ENCODE measurements around the gene PRLR.

Gene PRLR

GRCh38 chr5:35056686-35057085 is 173.6 kb downstream of the PRLR start:
- peaks cover 0 to 9% (median 5%) of the 10 kb centered on the region in 5 donors for H3K4me1 ChIP-seq (ENCODE audit: control insufficient read depth in 5 of 5, insufficient read depth in 5 of 5, low read length in 5 of 5)
- H3K27me3 ChIP-seq (ENCODE audit: control insufficient read depth in 5 of 5, insufficient read depth in 4 of 5, low read length in 5 of 5) = no peaks in the 10 kb centered on the region
- H3K4me3 ChIP-seq (ENCODE audit: low read depth in 1 of 5, low read length in 5 of 5) = no peak overlapping the region
- H3K9ac ChIP-seq (ENCODE audit: low read length in 5 of 5) = no peak overlapping the region
- no peaks in the 10 kb centered on the region for H3K36me3 ChIP-seq (ENCODE audit: control insufficient read depth in 5 of 5, insufficient read depth in 5 of 5, low read length in 5 of 5)
- no peak overlapping the region for H3K27ac ChIP-seq (ENCODE audit: low read depth, low read length)
- no peaks in the 10 kb centered on the region for H3K9me3 ChIP-seq (ENCODE audit: control insufficient read depth in 5 of 5, low read length in 5 of 5)

- Histone ChIP-seq H3K4me1 (ENCODE audit: control insufficient read depth in 5 of 5, insufficient read depth in 5 of 5, low read length in 5 of 5) (no peaks in the 10 kb centered on the region), H3K9ac (ENCODE audit: low read length in 5 of 5) (no peak overlapping the region), H3K9me3 (ENCODE audit: control insufficient read depth in 5 of 5, low read length in 5 of 5) (no peaks in the 10 kb centered on the region), H3K36me3 (ENCODE audit: control insufficient read depth in 5 of 5, insufficient read depth in 5 of 5, low read length in 5 of 5) (no peaks in the 10 kb centered on the region), H3K4me3 (ENCODE audit: low read depth in 1 of 5, low read length in 5 of 5) (no peak overlapping the region), H3K27me3 (ENCODE audit: control insufficient read depth in 5 of 5, insufficient read depth in 4 of 5, low read length in 5 of 5) (peaks cover 0 to 4% (median 0%) of the 10 kb centered on the region in 5 donors), H3K27ac (ENCODE audit: low read depth, low read length) (no peak overlapping the region)
Observed at GRCh38 chr5:35052838-35053237, 177.4 kb downstream of the PRLR start.

- Histone ChIP-seq H3K9ac (ENCODE audit: low read length in 5 of 5) (no peak overlapping the region), H3K27ac (ENCODE audit: low read depth, low read length) (no peak overlapping the region), H3K4me1 (ENCODE audit: control insufficient read depth in 5 of 5, insufficient read depth in 5 of 5, low read length in 5 of 5) (peaks cover 0 to 2% (median 0%) of the 10 kb centered on the region in 5 donors), H3K4me3 (ENCODE audit: low read depth in 1 of 5, low read length in 5 of 5) (no peak overlapping the region), H3K27me3 (ENCODE audit: control insufficient read depth in 5 of 5, insufficient read depth in 4 of 5, low read length in 5 of 5) (peaks cover 0 to 4% (median 0%) of the 10 kb centered on the region in 5 donors), H3K9me3 (ENCODE audit: control insufficient read depth in 5 of 5, low read length in 5 of 5) (no peaks in the 10 kb centered on the region), H3K36me3 (ENCODE audit: control insufficient read depth in 5 of 5, insufficient read depth in 5 of 5, low read length in 5 of 5) (no peaks in the 10 kb centered on the region)
Observed at GRCh38 chr5:35050541-35051126, 179.7 kb downstream of the PRLR start.

GRCh38 chr5:35048910-35049309 is 181.4 kb downstream of the PRLR start:
- Histone ChIP-seq H3K9me3 (ENCODE audit: control insufficient read depth in 5 of 5, low read length in 5 of 5) (no peaks in the 10 kb centered on the region), H3K4me3 (ENCODE audit: low read depth in 1 of 5, low read length in 5 of 5) (no peak overlapping the region), H3K36me3 (ENCODE audit: control insufficient read depth in 5 of 5, insufficient read depth in 5 of 5, low read length in 5 of 5) (no peaks in the 10 kb centered on the region), H3K27me3 (ENCODE audit: control insufficient read depth in 5 of 5, insufficient read depth in 4 of 5, low read length in 5 of 5) (peaks cover 0 to 4% (median 0%) of the 10 kb centered on the region in 5 donors), H3K9ac (ENCODE audit: low read length in 5 of 5) (no peak overlapping the region), H3K4me1 (ENCODE audit: control insufficient read depth in 5 of 5, insufficient read depth in 5 of 5, low read length in 5 of 5) (peaks cover 0 to 2% (median 0%) of the 10 kb centered on the region in 5 donors), H3K27ac (ENCODE audit: low read depth, low read length) (no peak overlapping the region)

GRCh38 chr5:35047785-35048404 is 182.4 kb downstream of the PRLR start, which contains the start of gene AGXT2:
TSS of gene AGXT2 (minus strand) at chr5:35047949. CDS start at chr5:35047892, 57 bp downstream.
- no peak within 1 kb of the TSS for H3K9ac ChIP-seq (ENCODE audit: low read length in 5 of 5)
- H3K9me3 ChIP-seq (ENCODE audit: control insufficient read depth in 5 of 5, low read length in 5 of 5) = no peaks in the 10 kb centered on the region
- H3K27ac ChIP-seq (ENCODE audit: low read depth, low read length) = no peak within 1 kb of the TSS
- peaks cover 0 to 4% (median 0%) of the 10 kb centered on the region in 5 donors for H3K27me3 ChIP-seq (ENCODE audit: control insufficient read depth in 5 of 5, insufficient read depth in 4 of 5, low read length in 5 of 5)
- H3K36me3 ChIP-seq (ENCODE audit: control insufficient read depth in 5 of 5, insufficient read depth in 5 of 5, low read length in 5 of 5) = no peaks in the 10 kb centered on the region
- peaks cover 0 to 2% (median 0%) of the 10 kb centered on the region in 5 donors for H3K4me1 ChIP-seq (ENCODE audit: control insufficient read depth in 5 of 5, insufficient read depth in 5 of 5, low read length in 5 of 5)
- no peak within 1 kb of the TSS for H3K4me3 ChIP-seq (ENCODE audit: low read depth in 1 of 5, low read length in 5 of 5)

DNA sequence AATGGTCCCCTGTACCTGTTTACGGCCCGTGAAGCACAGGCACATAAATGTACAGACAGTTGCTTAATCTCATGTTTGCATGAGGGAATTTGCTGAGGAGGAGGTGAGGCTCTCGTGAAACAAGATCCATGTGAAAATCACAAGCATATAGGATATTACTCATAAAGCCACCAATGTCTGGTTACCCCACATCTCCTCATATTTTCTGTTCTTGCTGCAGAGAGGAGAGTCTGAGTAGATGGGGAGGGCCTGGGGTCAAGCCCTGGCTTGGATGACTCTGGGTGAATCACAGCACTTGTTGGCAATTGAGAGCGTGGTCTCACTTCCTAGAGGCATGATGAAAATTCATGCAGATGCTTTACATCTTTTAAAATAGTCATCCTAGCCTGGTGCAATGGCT is 183.5 kb downstream of the PRLR start:
- H3K36me3 ChIP-seq (ENCODE audit: control insufficient read depth in 5 of 5, insufficient read depth in 5 of 5, low read length in 5 of 5) = no peaks in the 10 kb centered on the region
- peaks cover 0 to 4% (median 0%) of the 10 kb centered on the region in 5 donors for H3K27me3 ChIP-seq (ENCODE audit: control insufficient read depth in 5 of 5, insufficient read depth in 4 of 5, low read length in 5 of 5)
- H3K27ac ChIP-seq (ENCODE audit: low read depth, low read length) = no peak overlapping the region
- no peak overlapping the region for H3K4me3 ChIP-seq (ENCODE audit: low read depth in 1 of 5, low read length in 5 of 5)
- no peaks in the 10 kb centered on the region for H3K9me3 ChIP-seq (ENCODE audit: control insufficient read depth in 5 of 5, low read length in 5 of 5)
- H3K4me1 ChIP-seq (ENCODE audit: control insufficient read depth in 5 of 5, insufficient read depth in 5 of 5, low read length in 5 of 5) = peaks cover 0 to 2% (median 0%) of the 10 kb centered on the region in 5 donors
- H3K9ac ChIP-seq (ENCODE audit: low read length in 5 of 5) = no peak overlapping the region

GRCh38 chr5:35045280-35045679 is 185.0 kb downstream of the PRLR start:
- peaks cover 0 to 4% (median 0%) of the 10 kb centered on the region in 5 donors for H3K27me3 ChIP-seq (ENCODE audit: control insufficient read depth in 5 of 5, insufficient read depth in 4 of 5, low read length in 5 of 5)
- peaks cover 0 to 2% (median 0%) of the 10 kb centered on the region in 5 donors for H3K4me1 ChIP-seq (ENCODE audit: control insufficient read depth in 5 of 5, insufficient read depth in 5 of 5, low read length in 5 of 5)
- H3K9me3 ChIP-seq (ENCODE audit: control insufficient read depth in 5 of 5, low read length in 5 of 5) = no peaks in the 10 kb centered on the region
- H3K4me3 ChIP-seq (ENCODE audit: low read depth in 1 of 5, low read length in 5 of 5) = no peak overlapping the region
- no peak overlapping the region for H3K27ac ChIP-seq (ENCODE audit: low read depth, low read length)
- H3K9ac ChIP-seq (ENCODE audit: low read length in 5 of 5) = no peak overlapping the region
- H3K36me3 ChIP-seq (ENCODE audit: control insufficient read depth in 5 of 5, insufficient read depth in 5 of 5, low read length in 5 of 5) = no peaks in the 10 kb centered on the region

- H3K27me3 ChIP-seq (ENCODE audit: control insufficient read depth in 5 of 5, insufficient read depth in 4 of 5, low read length in 5 of 5) = peaks cover 0 to 4% (median 0%) of the 10 kb centered on the region in 5 donors
- no peaks in the 10 kb centered on the region for H3K36me3 ChIP-seq (ENCODE audit: control insufficient read depth in 5 of 5, insufficient read depth in 5 of 5, low read length in 5 of 5)
- H3K4me1 ChIP-seq (ENCODE audit: control insufficient read depth in 5 of 5, insufficient read depth in 5 of 5, low read length in 5 of 5) = peaks cover 0 to 2% (median 0%) of the 10 kb centered on the region in 5 donors
- H3K27ac ChIP-seq (ENCODE audit: low read depth, low read length) = no peak overlapping the region
- H3K4me3 ChIP-seq (ENCODE audit: low read depth in 1 of 5, low read length in 5 of 5) = no peak overlapping the region
- no peaks in the 10 kb centered on the region for H3K9me3 ChIP-seq (ENCODE audit: control insufficient read depth in 5 of 5, low read length in 5 of 5)
- no peak overlapping the region for H3K9ac ChIP-seq (ENCODE audit: low read length in 5 of 5)
Observed at GRCh38 chr5:35044649-35045048, 185.6 kb downstream of the PRLR start.

GRCh38 chr5:35042781-35043180 is 187.5 kb downstream of the PRLR start:
- H3K27me3 ChIP-seq (ENCODE audit: control insufficient read depth in 5 of 5, insufficient read depth in 4 of 5, low read length in 5 of 5) = peaks cover 0 to 3% (median 0%) of the 10 kb centered on the region in 5 donors
- no peak overlapping the region for H3K27ac ChIP-seq (ENCODE audit: low read depth, low read length)
- no peaks in the 10 kb centered on the region for H3K9me3 ChIP-seq (ENCODE audit: control insufficient read depth in 5 of 5, low read length in 5 of 5)
- H3K36me3 ChIP-seq (ENCODE audit: control insufficient read depth in 5 of 5, insufficient read depth in 5 of 5, low read length in 5 of 5) = no peaks in the 10 kb centered on the region
- peaks cover 0 to 2% (median 0%) of the 10 kb centered on the region in 5 donors for H3K4me1 ChIP-seq (ENCODE audit: control insufficient read depth in 5 of 5, insufficient read depth in 5 of 5, low read length in 5 of 5)
- no peak overlapping the region for H3K4me3 ChIP-seq (ENCODE audit: low read depth in 1 of 5, low read length in 5 of 5)
- H3K9ac ChIP-seq (ENCODE audit: low read length in 5 of 5) = no peak overlapping the region

- Histone ChIP-seq H3K4me1 (ENCODE audit: control insufficient read depth in 5 of 5, insufficient read depth in 5 of 5, low read length in 5 of 5) (no peaks in the 10 kb centered on the region), H3K36me3 (ENCODE audit: control insufficient read depth in 5 of 5, insufficient read depth in 5 of 5, low read length in 5 of 5) (no peaks in the 10 kb centered on the region), H3K9ac (ENCODE audit: low read length in 5 of 5) (no peak overlapping the region), H3K4me3 (ENCODE audit: low read depth in 1 of 5, low read length in 5 of 5) (no peak overlapping the region), H3K27me3 (ENCODE audit: control insufficient read depth in 5 of 5, insufficient read depth in 4 of 5, low read length in 5 of 5) (no peaks in the 10 kb centered on the region), H3K27ac (ENCODE audit: low read depth, low read length) (no peak overlapping the region), H3K9me3 (ENCODE audit: control insufficient read depth in 5 of 5, low read length in 5 of 5) (no peaks in the 10 kb centered on the region)
Observed at GRCh38 chr5:35041261-35041660, 189.0 kb downstream of the PRLR start.
